Tibial nerve (tissue), 4 donors: ENCODE measurements around the gene TEF.

Experiments
- EP300 ChIP-seq, 2 donors: sonication (generic); formaldehyde crosslinking; IDR thresholded peaks; one replicate each; pipeline ENCODE4 v1.6.1; 2017; ENCODE audit warnings: antibody characterized with exemption in 2 of 2, mild to moderate bottlenecking in 1 of 2
- POLR2A ChIP-seq, 2 donors: fragments of 450-650 bp; IDR thresholded peaks; one replicate each; pipeline ENCODE4 v1.6.1; 2017; ENCODE audit warnings: antibody characterized with exemption in 2 of 2, mild to moderate bottlenecking in 2 of 2, moderate library complexity in 2 of 2
- TF ChIP-seq, protein P1 (sequence below), 5 experiments: fragments of 200-600 bp in 3 of 5; fragments of 450-650 bp in 2 of 5; sonication (generic) in 3 of 5; IDR thresholded peaks; one replicate each; pipeline ENCODE4 v1.5.1; 2016 to 2019; ENCODE audit warnings: antibody characterized with exemption in 5 of 5, mild to moderate bottlenecking in 3 of 5, moderate library complexity in 2 of 5

DNA sequence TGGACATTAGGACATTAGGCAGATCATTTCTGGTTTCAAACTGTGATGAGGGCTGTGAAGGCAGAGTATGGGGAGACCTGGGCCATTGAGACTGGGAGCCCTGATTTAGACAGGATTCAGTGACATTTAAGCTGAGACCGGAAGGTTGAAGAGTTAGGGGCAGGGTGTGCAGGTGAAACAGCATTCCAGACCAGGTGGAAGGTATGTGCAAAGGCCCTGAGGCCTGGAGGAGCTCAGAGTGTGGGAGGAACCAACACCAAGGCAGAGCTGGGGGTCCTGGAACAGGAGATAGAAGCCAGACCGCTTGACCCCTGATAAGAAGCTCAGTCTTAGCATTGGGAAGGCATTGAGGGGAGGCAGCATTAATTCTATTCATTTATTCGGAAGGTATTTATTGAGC, 47.9 kb upstream of the TEF start:
- TF ChIP-seq, protein P1, sequence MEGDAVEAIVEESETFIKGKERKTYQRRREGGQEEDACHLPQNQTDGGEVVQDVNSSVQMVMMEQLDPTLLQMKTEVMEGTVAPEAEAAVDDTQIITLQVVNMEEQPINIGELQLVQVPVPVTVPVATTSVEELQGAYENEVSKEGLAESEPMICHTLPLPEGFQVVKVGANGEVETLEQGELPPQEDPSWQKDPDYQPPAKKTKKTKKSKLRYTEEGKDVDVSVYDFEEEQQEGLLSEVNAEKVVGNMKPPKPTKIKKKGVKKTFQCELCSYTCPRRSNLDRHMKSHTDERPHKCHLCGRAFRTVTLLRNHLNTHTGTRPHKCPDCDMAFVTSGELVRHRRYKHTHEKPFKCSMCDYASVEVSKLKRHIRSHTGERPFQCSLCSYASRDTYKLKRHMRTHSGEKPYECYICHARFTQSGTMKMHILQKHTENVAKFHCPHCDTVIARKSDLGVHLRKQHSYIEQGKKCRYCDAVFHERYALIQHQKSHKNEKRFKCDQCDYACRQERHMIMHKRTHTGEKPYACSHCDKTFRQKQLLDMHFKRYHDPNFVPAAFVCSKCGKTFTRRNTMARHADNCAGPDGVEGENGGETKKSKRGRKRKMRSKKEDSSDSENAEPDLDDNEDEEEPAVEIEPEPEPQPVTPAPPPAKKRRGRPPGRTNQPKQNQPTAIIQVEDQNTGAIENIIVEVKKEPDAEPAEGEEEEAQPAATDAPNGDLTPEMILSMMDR (IDR thresholded peaks at IDR 0.05) = no peak
- TF ChIP-seq POLR2A (IDR thresholded peaks at IDR 0.05) (no peak), EP300 (IDR thresholded peaks at IDR 0.05) (no peak)
